Renal cortex interstitium (tissue), 15 donors: ENCODE measurements around the gene LMO3. TPM values are rescaled to one million over a fixed set of nuclear protein-coding genes. Genes with fewer than 3 reads are reported as not detected.

ENCODE experiments used
- DNase-seq, 11 donors: peaks; one replicate each; pipeline ENCODE4 v3.0.0-alpha.2; 2013; ENCODE audit warnings: low read depth in 9 of 11, low spot score in 4 of 11; ENCODE audit errors: extremely low read depth in 1 of 11
- long read RNA-seq, 16 experiments: transcript quantifications; one replicate each; lab custom pipeline, GENCODE V29; 2026
- polyA plus RNA-seq, 3 donors: library from polyadenylated mRNA; unstranded; fragments of 120-200 nt; gene quantifications; one replicate each; pipeline ENCODE4 v1.2.1, GENCODE V29; 2013; ENCODE audit not compliant: insufficient read length in 3 of 3

The LMO3 gene
- 1 to 10 TPM; 1.5 to 2.0 (median 2.0) TPM for polyA plus RNA-seq
- long read RNA-seq, donor 1, partial matches to known transcripts, result 0 of 1 reads
- long read RNA-seq, donor 1, other reads (novel, unspliced or antisense), result 0 of 1 reads
- long read RNA-seq, donor 2, result 0 reads
- long read RNA-seq, donor 3, partial matches to known transcripts, result 0 of 2 reads
- long read RNA-seq, donor 3, other reads (novel, unspliced or antisense), result 0 of 2 reads
- long read RNA-seq, donor 4, result 0 reads
- long read RNA-seq, donor 5, result 0 reads
- long read RNA-seq, donor 6, partial matches to known transcripts, result 0 of 2 reads
- long read RNA-seq, donor 6, other reads (novel, unspliced or antisense), result 0 of 2 reads
- long read RNA-seq, donor 7, result 0 reads
- long read RNA-seq, donor 8, partial matches to known transcripts, result 0 of 2 reads
- long read RNA-seq, donor 8, other reads (novel, unspliced or antisense), result 0 of 2 reads
- long read RNA-seq, donor 9, partial matches to known transcripts, result 0 of 3 reads
- long read RNA-seq, donor 9, other reads (novel, unspliced or antisense), result 0 of 3 reads
- long read RNA-seq, donor 10, partial matches to known transcripts, result 0 of 1 reads
- long read RNA-seq, donor 10, other reads (novel, unspliced or antisense), result 0 of 1 reads
- long read RNA-seq, donor 11, result 0 reads
- long read RNA-seq, donor 12, partial matches to known transcripts, result 0 of 1 reads
- long read RNA-seq, donor 12, other reads (novel, unspliced or antisense), result 0 of 1 reads
- long read RNA-seq, donor 13, result 0 reads
- long read RNA-seq, donor 14, result 0 reads
- long read RNA-seq, donor 15, result 0 reads
- long read RNA-seq, donor 16, partial matches to known transcripts, result 0 of 3 reads
- long read RNA-seq, donor 16, other reads (novel, unspliced or antisense), result 0 of 3 reads

DNA sequence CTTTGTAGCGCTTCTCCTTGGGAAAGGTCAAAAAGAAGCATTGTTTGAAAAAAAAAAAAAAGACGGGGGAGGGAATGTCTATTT, at the start of gene LMO3:
LMO3 (minus strand) TSS at position 46 of the 84 bp plus-strand sequence. CDS start 5,302 bp downstream, outside the sequence.
- DNase-seq, result no peak

GRCh38 chr12:16636435-16637055, 30.6 kb upstream of the LMO3 start:
- DNase-seq, result no peak

- DNase-seq, result no peak
Measured at GRCh38 chr12:16634786-16635185, 28.8 kb upstream of the LMO3 start.

DNA sequence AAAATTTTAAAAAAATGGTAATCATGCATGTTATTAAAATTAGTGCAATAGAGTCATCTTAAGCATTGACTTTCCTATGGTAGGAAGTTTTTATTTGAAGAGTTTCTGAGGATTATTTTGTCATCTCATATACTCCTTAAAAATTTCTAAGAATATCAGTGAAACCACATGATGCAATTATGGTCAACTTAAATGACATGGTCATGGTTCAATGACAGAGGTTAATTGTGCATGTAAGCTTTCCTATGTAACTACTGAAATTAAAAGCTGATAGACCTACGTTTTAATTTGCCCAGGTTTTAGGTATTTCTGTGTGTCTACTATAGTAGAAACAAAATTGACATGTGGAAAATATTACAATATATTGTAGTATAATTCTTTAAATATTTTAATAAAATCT, 21.0 kb upstream of the LMO3 start:
- no peak for DNase-seq

GRCh38 chr12:16622338-16622737, 16.4 kb upstream of the LMO3 start:
- DNase-seq, result no peak

GRCh38 chr12:16619537-16619936, 13.6 kb upstream of the LMO3 start:
- DNase-seq, result no peak

- DNase-seq, result no peak
Measured at GRCh38 chr12:16618256-16618655, 12.3 kb upstream of the LMO3 start.

DNA sequence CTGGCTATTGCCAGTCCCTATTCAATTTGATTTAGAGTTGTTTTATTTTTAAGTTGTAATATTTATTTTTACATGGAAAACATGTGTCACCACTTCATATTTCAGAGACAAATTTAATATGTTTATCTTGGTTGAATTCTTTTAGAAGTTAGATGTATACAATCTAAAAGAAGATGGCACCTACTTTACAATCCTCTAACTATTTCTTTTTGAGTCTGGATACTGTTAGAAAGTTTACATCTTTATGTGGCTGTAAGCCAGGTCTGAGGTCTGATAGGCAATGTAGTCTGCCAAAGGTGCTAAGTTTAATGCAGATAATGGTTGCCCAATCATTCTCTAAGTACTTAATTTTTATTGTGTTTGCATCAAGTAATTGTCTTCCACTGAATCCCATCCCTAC, 7.2 kb upstream of the LMO3 start:
- no peak for DNase-seq

GRCh38 chr12:16612647-16613046, 6.7 kb upstream of the LMO3 start:
- DNase-seq, result no peak

GRCh38 chr12:16611146-16611545, 5.2 kb upstream of the LMO3 start:
- no peak for DNase-seq

- DNase-seq, result no peak
Measured at GRCh38 chr12:16610743-16611142, 4.8 kb upstream of the LMO3 start.

GRCh38 chr12:16610001-16610585, 4.1 kb upstream of the LMO3 start:
- no peak for DNase-seq

DNA sequence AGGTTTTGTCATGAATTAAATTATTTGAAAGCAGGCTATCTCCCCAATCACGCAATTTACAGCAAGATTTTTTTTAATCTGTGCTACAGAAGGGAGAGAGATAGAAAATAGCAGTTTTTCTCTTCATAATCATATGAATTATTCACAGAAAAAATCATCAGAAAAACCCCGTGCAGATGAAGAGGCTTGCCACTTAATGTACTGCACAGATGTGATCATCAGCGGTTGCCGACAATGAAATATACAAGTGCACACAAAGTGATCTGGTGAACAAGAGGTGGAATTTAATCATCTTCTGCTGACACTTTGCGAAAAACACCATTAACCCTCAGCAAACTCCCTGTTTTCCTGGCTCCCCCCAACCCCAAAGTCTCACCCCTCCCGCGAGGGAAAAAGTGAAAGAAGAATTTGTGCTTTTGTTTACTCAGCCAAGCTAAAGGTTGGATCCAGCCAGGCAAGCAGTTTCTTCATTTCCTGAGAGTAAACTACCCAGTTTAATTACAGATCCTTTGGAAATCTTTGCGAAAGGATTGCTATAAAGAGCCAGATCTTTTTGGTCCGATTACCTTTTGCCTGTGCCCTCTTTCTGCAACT, 3.1 kb upstream of the LMO3 start:
- DNase-seq, result no peak

DNA sequence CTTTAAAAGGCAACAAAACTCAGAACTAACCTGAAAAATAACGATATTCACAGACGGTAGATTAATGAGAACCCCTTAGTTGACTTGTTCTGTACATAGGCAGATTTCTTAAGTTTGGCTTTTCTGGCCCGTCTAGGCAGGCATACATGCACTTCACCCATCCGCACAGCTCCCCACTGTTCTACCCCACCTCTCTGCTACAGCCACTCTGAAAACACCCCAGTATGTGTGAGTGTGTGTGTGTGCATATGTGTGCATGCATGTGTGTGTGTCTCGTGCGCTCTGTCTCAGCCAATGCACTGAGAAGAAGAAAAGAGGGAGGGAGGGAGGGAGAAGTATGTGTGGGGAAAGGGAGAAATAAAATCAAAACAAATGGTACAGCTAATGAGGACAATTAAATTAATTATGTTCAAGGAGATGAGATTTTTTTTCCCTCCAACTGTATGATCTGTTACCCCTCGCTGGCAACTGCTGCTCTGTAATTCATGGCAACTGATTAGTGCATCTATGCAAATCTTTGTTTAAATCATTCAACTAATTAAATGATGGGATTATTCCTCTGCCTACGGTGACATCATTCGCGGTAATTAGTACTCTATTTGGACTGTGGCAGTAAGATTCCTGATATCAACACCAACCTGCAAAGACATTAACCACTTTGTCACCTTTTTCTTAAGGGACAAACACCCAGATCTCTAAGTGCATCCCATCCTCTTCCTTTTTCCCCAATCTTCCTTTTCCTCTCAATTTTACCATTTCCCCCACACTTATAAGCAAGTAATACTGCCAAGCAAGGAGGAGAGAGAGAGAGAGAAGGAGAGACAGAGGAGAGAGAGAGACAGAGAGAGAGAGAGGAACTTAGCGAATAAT, 2.2 kb upstream of the LMO3 start:
- no peak for DNase-seq

GRCh38 chr12:16606991-16607390, 1.0 kb upstream of the LMO3 start:
- no peak for DNase-seq

DNA sequence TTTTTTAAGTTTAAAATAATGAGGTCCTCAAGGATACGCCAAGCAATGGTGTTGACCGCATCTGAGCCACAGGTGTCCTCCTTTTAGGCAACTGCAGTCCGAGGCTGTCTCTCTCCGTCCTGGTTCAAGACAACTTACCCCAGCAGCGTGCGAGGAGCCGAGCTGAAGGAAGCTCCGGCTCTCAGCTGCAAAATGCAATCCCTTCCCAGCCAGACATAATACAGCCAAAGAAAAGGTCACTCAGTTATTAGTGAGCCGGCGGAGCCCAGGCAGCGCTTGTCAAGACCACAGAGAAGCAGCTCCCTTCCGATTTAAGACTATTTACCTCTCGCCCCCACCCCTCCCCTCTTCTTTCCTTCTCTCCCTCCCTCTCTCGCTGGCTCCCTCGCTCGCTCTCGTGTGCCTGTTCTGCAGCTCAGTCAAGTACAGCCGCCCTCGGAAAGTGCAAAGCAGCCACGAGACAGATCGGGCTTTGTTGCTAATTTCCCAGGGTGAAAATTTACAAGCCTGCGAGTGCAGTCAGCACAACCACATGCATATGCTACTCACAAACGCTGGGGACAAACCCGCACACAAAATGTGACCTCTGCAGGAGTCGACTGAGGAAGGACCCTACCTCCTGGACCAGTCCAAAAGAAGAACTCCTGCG, 363 bp upstream of the LMO3 start:
- peak in 6 of 11 donors; percentile 22 to 50 (median 34) for DNase-seq

GRCh38 chr12:16605642-16606116, 283 bp downstream of the LMO3 start:
- no peak for DNase-seq

DNA sequence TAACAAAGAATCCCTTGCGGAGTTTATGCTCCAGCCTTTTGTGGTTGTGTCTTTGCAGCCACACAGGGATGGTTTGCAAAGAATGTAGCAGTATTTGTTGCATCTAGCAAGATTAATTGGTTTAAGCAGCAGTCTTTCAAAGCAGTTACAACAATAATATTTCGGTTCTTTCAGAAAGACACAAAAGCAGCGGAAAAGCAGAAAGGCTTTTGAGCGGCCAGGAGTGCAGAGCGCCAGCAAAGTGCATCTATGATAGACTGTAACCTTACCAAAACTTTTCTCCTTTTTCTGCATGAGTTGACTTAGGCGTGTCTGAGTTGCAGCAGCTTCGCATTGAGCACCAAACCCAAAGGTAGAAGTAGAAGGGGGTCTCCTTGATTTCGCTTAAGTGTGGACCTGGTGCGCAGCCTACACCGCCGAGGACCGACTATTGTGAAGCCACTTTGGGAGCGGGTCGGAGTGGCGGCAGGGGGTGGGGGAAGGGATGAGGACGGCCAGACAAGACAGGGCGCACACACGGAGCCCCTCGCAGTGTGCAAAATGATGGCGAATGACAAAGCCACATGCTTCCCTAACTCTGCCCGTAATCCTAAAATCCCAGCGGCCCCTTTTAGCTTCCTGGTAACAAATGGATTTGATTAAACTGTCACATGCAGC, 1.2 kb downstream of the LMO3 start:
- no peak for DNase-seq
